Spleen (tissue), 11 donors: ENCODE measurements around the gene GLT8D1. TPM values are rescaled to one million over a fixed set of nuclear protein-coding genes. Genes with fewer than 3 reads are reported as not detected.

Experiments used
- DNase-seq: peaks from one replicate; pipeline ENCODE4 v3.0.0-alpha.2; 2020
- H3K27ac ChIP-seq, 8 donors: fragments of 200-600 bp; sonication (generic) in 7 of 8; 1 replicate in 4 of 8; 2 replicates in 4 of 8; pipeline versions ENCODE4 v1.5.0 to v1.8.0; 2016 to 2021; ENCODE audit warnings: inconsistent platforms in 4 of 8, mild to moderate bottlenecking in 4 of 8, moderate library complexity in 1 of 8
- H3K27me3 ChIP-seq, 7 donors: fragments of 200-600 bp; sonication (generic) in 6 of 7; replicated peaks in 1 of 7; 1 replicate in 4 of 7; 2 replicates in 3 of 7; pipeline versions ENCODE4 v1.5.0 to v1.8.0; 2016 to 2021; ENCODE audit warnings: inconsistent platforms in 3 of 7, mild to moderate bottlenecking in 1 of 7
- H3K36me3 ChIP-seq, 6 donors: fragments of 200-600 bp; sonication (generic) in 5 of 6; 1 replicate in 4 of 6; 2 replicates in 2 of 6; pipeline versions ENCODE4 v1.5.0 to v1.8.0; 2016 to 2021; ENCODE audit warnings: inconsistent platforms in 2 of 6
- H3K4me1 ChIP-seq, 6 donors: fragments of 200-600 bp; sonication (generic) in 5 of 6; 1 replicate in 3 of 6; 2 replicates in 3 of 6; pipeline versions ENCODE4 v1.5.0 to v1.8.0; 2016 to 2021; ENCODE audit warnings: inconsistent platforms in 3 of 6
- H3K4me3 ChIP-seq, 8 donors: fragments of 200-600 bp; sonication (generic) in 7 of 8; 1 replicate in 4 of 8; 2 replicates in 4 of 8; pipeline versions ENCODE4 v1.5.0 to v1.8.0; 2016 to 2021; ENCODE audit warnings: inconsistent platforms in 4 of 8, mild to moderate bottlenecking in 4 of 8, moderate library complexity in 2 of 8
- H3K9me3 ChIP-seq, 8 donors: fragments of 200-600 bp; sonication (generic) in 7 of 8; 1 replicate in 4 of 8; 2 replicates in 4 of 8; pipeline versions ENCODE4 v1.5.0 to v1.8.0; 2016 to 2021; ENCODE audit warnings: inconsistent platforms in 4 of 8
- CTCF ChIP-seq, 11 experiments: fragments of 200-600 bp in 7 of 11; fragments of 450-650 bp in 4 of 11; sonication (generic) in 4 of 11; IDR thresholded peaks in 8 of 11; conservative IDR thresholded peaks in 3 of 11; 1 replicate in 7 of 11; 2 replicates in 4 of 11; pipeline versions ENCODE4 v1.4.0 to v1.8.0; 2016 to 2021; ENCODE audit warnings: antibody characterized with exemption in 11 of 11, inconsistent platforms in 4 of 11, mild to moderate bottlenecking in 1 of 11
- POLR2A ChIP-seq, 3 donors: fragments of 450-650 bp; IDR thresholded peaks; one replicate each; pipeline ENCODE4 v1.5.1; 2017; ENCODE audit warnings: antibody characterized with exemption in 3 of 3, mild to moderate bottlenecking in 1 of 3
- POLR2AphosphoS5 ChIP-seq, 3 donors: sonication (generic); formaldehyde crosslinking; IDR thresholded peaks; one replicate each; pipeline ENCODE4 v1.5.1; 2017; ENCODE audit warnings: antibody characterized with exemption in 3 of 3
- WGBS, 5 donors: extraction: QIAGEN DNeasy Blood & Tissue Kit in 3 of 5; methylation state at CpG; one replicate each; pipeline versions ENCODE4 v1.1.5 to v1.1.7; 2013 to 2018; 5-methylcytosine and 5-hydroxymethylcytosine counted together
- intact Hi-C: fragments of 100-400 bp; cut with DNase I; formaldehyde crosslinking; loops from one replicate; pipeline ENCODE4 v1.15.0; 2023; ENCODE audit warnings: low total_unique reads
- polyA plus RNA-seq, 3 donors: library from polyadenylated mRNA; stranded (reverse); fragments of 200-250 nt; gene quantifications; one replicate each; pipeline ENCODE4 v1.2.1, GENCODE V29; 2013
- total RNA-seq, 7 donors: library from RNA; depleted of rRNA in 3 of 7; stranded (reverse); fragments of >200 nt in 3 of 7; fragmentation: NEBNext Ultra II Directional in 4 of 7; extraction: Animal tissue kit (Norgen Biotek cat#: 25700) in 4 of 7; gene quantifications; one replicate each; pipeline versions ENCODE4 v1.1.0 to v1.2.1, GENCODE V29; 2016 to 2021
- donor health status: healthy with polysubstance abuse.
- donor health status: DM: no; HTN: no; CAD: no; lungs with moderate emphysema.
- donor health status: DM: no; HTN: no; CAD: no.
- donor health status: Bipolar disorder and iron deficiency.
- donor health status: healthy.
- donor health status: DM: no; HTN: no; CAD: no.
- donor health status: DM: yes; HTN: yes; CAD: no.

The GLT8D1 gene
- total and polyA plus RNA-seq, 10 donors: 21.8 to 53.9 (median 30.9) TPM

- TF ChIP-seq POLR2AphosphoS5 (IDR thresholded peaks at IDR 0.05): no peak
- TF ChIP-seq POLR2A (IDR thresholded peaks at IDR 0.05): no peak
- Histone ChIP-seq H3K27me3 (no peaks in the 10 kb centered on the region), H3K4me3 (no peak overlapping the region), H3K27ac (no peak overlapping the region), H3K36me3 (peaks cover 0 to 58% (median 12%) of the 10 kb centered on the region in 6 donors), H3K9me3 (no peaks in the 10 kb centered on the region), H3K4me1 (peaks cover 5 to 36% (median 11%) of the 10 kb centered on the region in 6 donors)
- intact Hi-C loops: no loop called here
- 95 to 97% (median 96%) methylated on average over 17 of the region's 17 CpGs for WGBS, 5 donors
- DNase-seq: no peak
Measured at GRCh38 chr3:52712291-52713212, 7.0 kb upstream of the GLT8D1 start.

GRCh38 chr3:52710512-52710911, 4.9 kb upstream of the GLT8D1 start:
- intact Hi-C loops: no loop called here
- no peaks in the 10 kb centered on the region for H3K27me3 ChIP-seq
- peaks cover 17 to 50% (median 25%) of the 10 kb centered on the region in 6 donors for H3K4me1 ChIP-seq
- no peaks in the 10 kb centered on the region for H3K9me3 ChIP-seq
- peak overlapping the region in 5 of 8 donors; percentile 21 to 54 (median 29) for H3K27ac ChIP-seq
- WGBS, 5 donors: 62 to 77% (median 73%) methylated on average over 2 of the region's 2 CpGs
- peaks cover 0 to 52% (median 13%) of the 10 kb centered on the region in 6 donors for H3K36me3 ChIP-seq
- TF ChIP-seq POLR2AphosphoS5 (IDR thresholded peaks at IDR 0.05) (peak in 1 of 3 donors; percentile 5), POLR2A (IDR thresholded peaks at IDR 0.05) (no peak), CTCF (IDR thresholded peaks at IDR 0.05 in 8 of 11, conservative IDR thresholded peaks at IDR 0.05 in 3 of 11) (no peak)
- DNase-seq: no peak
- no peak overlapping the region for H3K4me3 ChIP-seq

- H3K4me1 ChIP-seq: peaks cover 30 to 79% (median 40%) of the 10 kb centered on the region in 6 donors
- H3K36me3 ChIP-seq: peaks cover 0 to 48% (median 13%) of the 10 kb centered on the region in 6 donors
- intact Hi-C loops: no loop called here
- H3K4me3 ChIP-seq: peak overlapping the region in 6 of 8 donors; percentile 92 to 100 (median 100)
- no peak for TF ChIP-seq CTCF (IDR thresholded peaks at IDR 0.05 in 8 of 11, conservative IDR thresholded peaks at IDR 0.05 in 3 of 11)
- TF ChIP-seq POLR2AphosphoS5 (IDR thresholded peaks at IDR 0.05): no peak
- no peak for TF ChIP-seq POLR2A (IDR thresholded peaks at IDR 0.05)
- H3K27me3 ChIP-seq: no peaks in the 10 kb centered on the region
- H3K9me3 ChIP-seq: no peaks in the 10 kb centered on the region
- H3K27ac ChIP-seq: peak overlapping the region in 5 of 8 donors; percentile 15 to 96 (median 93)
- DNase-seq: no peak
- 24 to 46% (median 27%) methylated on average over 4 of the region's 4 CpGs for WGBS, 5 donors
Measured at GRCh38 chr3:52707585-52707984, 2.0 kb upstream of the GLT8D1 start.

GRCh38 chr3:52705438-52705687, 228 bp downstream of the GLT8D1 start:
- Histone ChIP-seq H3K4me1 (peaks cover 30 to 80% (median 38%) of the 10 kb centered on the region in 6 donors), H3K27me3 (no peaks in the 10 kb centered on the region), H3K9me3 (no peaks in the 10 kb centered on the region), H3K27ac (peak overlapping the region; percentile 84 to 96 (median 94)), H3K36me3 (peaks cover 0 to 29% (median 13%) of the 10 kb centered on the region in 6 donors), H3K4me3 (peak overlapping the region; percentile 92 to 100 (median 100))
- no peak for DNase-seq
- TF ChIP-seq POLR2A (IDR thresholded peaks at IDR 0.05) (no peak), CTCF (IDR thresholded peaks at IDR 0.05 in 8 of 11, conservative IDR thresholded peaks at IDR 0.05 in 3 of 11) (no peak)
- 1% methylated on average over 20 to 25 of the region's 25 CpGs; no CpG with 5 or more reads in 1 of the 5 donors for whole genome bisulfite sequencing, 5 donors
- intact Hi-C loops: no loop called here
